Epithelial cell of proximal tubule (primary cell): ENCODE measurements around the gene MAP3K1. TPM values are rescaled to one million over a fixed set of nuclear protein-coding genes. Genes with fewer than 3 reads are reported as not detected.
"Not testable (repeated sequence)": the region's sequence is repeated elsewhere in the genome, so short reads cannot be mapped to it uniquely, and the experiment has no call there.

ENCODE experiments used
- DNase-seq: peaks from one replicate; pipeline ENCODE4 v3.0.0-alpha.2; 2011; ENCODE audit warnings: low read depth
- H3K4me3 ChIP-seq: 2 replicates; pipeline ENCODE4 v1.5.1; 2011; ENCODE audit warnings: low read depth, mild to moderate bottlenecking, low read length
- CTCF ChIP-seq: conservative IDR thresholded peaks from 2 replicates; pipeline ENCODE4 v1.5.1; 2012; ENCODE audit warnings: low read depth, mild to moderate bottlenecking, low read length
- total RNA-seq: library from RNA; depleted of rRNA; stranded (reverse); fragments of >200 nt; gene quantifications from 2 replicates; pipeline ENCODE4 v1.2.3, GENCODE V29; 2015

The MAP3K1 gene
- total RNA-seq, 1 donor from 2014 or later = 20.1 TPM

- no peak for TF ChIP-seq CTCF
- no peak for DNase-seq
- peak overlapping the region; percentile 85 for H3K4me3 ChIP-seq
Measured at GRCh38 chr5:56815658-56816545, 553 bp downstream of the MAP3K1 start.

GRCh38 chr5:56816546-56817081 lies 1.3 kb downstream of the MAP3K1 start:
- H3K4me3 ChIP-seq = peak overlapping the region; percentile 85
- no peak for DNase-seq
- TF ChIP-seq CTCF = no peak

- no peak for TF ChIP-seq CTCF
- no peak for DNase-seq
- peak overlapping the region; percentile 85 for H3K4me3 ChIP-seq
Measured at GRCh38 chr5:56817263-56818014, 2.1 kb downstream of the MAP3K1 start.

GRCh38 chr5:56818450-56819037 lies 3.2 kb downstream of the MAP3K1 start:
- TF ChIP-seq CTCF = peak; percentile 46
- peak overlapping the region; percentile 43 for H3K4me3 ChIP-seq
- DNase-seq = no peak

GRCh38 chr5:56819060-56819881 lies 3.9 kb downstream of the MAP3K1 start:
- no peak for DNase-seq
- peak overlapping the region; percentile 43 for H3K4me3 ChIP-seq
- TF ChIP-seq CTCF = no peak

- not testable (repeated sequence) for DNase-seq, H3K4me3 ChIP-seq
Measured at GRCh38 chr5:56821868-56822267, 6.5 kb downstream of the MAP3K1 start.

GRCh38 chr5:56822981-56823380 lies 7.6 kb downstream of the MAP3K1 start:
- TF ChIP-seq CTCF = no peak
- peak overlapping the region; percentile 2 for H3K4me3 ChIP-seq
- no peak for DNase-seq
